Stimulated activated CD8-positive, alpha-beta memory T cell treated with anti-CD3 and anti-CD28 coated beads, Interleukin-7, amount 100 ng/mL, for 24 hours (primary cell): Measurements from ENCODE around the gene CHP1.
"Not testable (repeated sequence)": the region's sequence is repeated elsewhere in the genome, so short reads cannot be mapped to it uniquely, and the experiment has no call there.

Source experiments
- DNase-seq: peaks from one replicate; pipeline ENCODE4 v3.0.0-alpha.2; 2020; ENCODE audit warnings: low read depth

The CHP1 gene

GRCh38 chr15:41256577-41257038 is 25.5 kb downstream of the CHP1 start:
- DNase-seq: no peak

DNA sequence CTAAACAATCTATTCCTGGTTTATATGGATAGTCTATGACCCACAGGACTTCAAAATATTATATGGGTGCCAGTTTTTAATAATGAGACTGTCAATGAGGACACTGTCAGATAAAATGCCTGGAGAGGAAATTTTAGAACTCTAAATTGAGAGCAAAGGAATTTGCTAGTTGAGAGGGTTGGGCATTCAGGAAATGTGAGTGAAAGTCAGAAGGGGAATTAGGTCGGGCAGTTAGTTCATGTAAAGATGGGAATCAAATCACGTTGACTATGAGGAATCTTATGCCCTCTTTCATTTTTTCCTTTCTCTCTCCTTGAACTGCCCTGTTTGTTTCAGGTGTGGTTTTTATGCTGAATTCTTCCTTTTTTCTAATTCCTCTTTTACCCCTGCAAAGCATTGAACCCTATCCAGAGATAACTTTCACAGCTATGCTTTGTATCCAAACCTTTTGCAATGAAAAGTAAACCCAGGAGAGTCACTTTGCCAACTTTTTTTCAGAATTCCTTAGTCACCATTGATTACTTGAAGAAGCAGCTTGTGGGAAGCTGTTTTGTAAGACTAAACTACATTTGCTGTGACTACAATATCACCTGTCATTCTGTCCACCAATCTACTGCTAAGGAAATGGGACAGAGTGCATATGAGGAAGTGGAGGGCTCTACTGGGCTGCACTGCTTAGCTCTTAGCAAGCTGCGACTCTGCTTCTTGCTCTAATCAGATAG is 27.8 kb downstream of the CHP1 start:
- DNase-seq: no peak

DNA sequence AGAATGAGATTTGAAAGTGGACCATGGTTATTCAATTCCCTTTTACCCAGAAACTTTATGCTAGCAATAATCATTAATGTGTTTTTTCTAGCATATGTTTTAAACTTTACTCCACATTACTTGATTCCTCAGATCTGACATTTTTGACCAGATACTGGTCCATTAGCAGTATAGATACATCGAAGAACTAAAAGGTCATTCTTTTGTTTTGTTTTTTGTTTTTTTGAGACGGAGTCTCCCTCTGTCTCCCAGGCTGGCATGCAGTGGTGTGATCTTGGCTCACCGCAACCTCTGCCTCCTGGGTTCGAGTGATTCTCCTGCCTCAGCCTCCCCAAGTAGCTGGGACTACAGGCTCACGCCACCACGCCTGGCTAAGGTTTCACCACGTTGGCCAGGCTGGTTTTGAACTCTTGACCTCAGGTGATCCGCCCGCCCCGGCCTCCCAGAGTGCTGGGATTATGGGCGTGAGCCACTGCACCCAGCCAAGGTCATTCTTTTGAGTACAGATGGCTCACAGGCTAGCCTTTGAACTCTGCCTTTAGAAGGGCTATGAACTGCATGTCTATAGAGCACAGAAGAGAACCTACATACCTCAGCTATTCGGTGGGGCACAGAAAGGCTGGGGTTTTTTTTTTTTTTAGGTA is 28.6 kb downstream of the CHP1 start:
- DNase-seq: no peak

DNA sequence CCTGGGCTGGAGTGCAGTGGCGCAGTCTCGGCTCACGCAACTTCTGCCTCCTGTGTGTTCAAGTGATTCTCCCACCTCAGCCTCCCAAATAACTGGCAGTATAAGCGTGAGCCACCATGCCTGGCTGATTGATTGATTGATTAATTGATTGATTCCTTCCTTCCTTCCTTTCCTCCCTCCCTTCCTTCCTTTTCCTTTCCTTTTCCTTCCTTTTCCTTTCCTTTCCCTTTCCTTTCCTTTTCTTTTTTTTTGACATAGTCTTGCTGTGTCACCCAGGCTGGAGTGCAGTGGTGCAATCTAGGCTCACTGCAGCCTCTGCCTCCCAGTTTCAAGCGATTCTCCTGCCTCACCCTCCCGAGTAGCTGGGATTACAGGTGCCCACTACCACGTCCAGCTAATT is 29.9 kb downstream of the CHP1 start:
- not testable (repeated sequence) for DNase-seq

GRCh38 chr15:41262571-41262970 is 31.5 kb downstream of the CHP1 start:
- no peak for DNase-seq

GRCh38 chr15:41263891-41264351 is 32.9 kb downstream of the CHP1 start:
- DNase-seq: no peak

DNA sequence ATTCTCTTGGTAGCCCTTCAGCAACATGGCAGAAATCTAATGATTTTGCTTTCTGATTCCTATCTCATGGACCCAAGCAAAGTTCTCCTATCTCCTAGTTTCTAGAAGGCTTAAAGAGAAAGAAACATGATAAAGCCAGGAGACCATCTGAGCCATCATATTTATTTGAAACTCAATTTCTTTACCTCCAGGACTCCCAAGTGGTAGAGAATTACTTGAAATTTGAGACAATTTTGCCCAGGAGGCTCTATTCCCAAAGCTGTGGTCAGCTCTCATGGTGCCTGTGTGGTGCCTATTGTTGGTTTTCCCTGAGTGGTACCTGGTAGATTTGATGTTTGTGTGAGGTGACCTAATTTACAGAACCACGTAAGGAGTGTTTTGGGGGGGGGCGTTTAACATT is 38.8 kb downstream of the CHP1 start:
- no peak for DNase-seq

DNA sequence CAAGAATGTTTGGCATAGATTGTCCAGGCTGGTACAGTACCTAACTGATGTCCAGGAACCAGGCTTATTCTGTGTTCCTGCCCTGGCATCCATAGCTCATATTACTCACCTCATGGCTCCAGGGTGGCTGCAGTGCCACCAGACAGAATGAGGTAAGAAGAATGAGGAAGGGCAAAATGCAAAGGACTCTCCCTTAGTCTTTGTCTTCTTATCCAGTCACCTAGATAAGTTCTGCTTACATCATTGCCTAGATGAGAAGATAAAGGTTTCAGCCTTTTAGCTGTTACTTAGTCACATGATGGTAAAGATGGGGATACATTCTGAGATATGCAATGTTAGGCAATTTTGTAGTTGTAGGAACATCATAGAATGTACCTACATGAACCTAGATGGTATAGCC is 45.8 kb downstream of the CHP1 start:
- no peak for DNase-seq

GRCh38 chr15:41278319-41278718 is 47.3 kb downstream of the CHP1 start:
- DNase-seq: no peak

DNA sequence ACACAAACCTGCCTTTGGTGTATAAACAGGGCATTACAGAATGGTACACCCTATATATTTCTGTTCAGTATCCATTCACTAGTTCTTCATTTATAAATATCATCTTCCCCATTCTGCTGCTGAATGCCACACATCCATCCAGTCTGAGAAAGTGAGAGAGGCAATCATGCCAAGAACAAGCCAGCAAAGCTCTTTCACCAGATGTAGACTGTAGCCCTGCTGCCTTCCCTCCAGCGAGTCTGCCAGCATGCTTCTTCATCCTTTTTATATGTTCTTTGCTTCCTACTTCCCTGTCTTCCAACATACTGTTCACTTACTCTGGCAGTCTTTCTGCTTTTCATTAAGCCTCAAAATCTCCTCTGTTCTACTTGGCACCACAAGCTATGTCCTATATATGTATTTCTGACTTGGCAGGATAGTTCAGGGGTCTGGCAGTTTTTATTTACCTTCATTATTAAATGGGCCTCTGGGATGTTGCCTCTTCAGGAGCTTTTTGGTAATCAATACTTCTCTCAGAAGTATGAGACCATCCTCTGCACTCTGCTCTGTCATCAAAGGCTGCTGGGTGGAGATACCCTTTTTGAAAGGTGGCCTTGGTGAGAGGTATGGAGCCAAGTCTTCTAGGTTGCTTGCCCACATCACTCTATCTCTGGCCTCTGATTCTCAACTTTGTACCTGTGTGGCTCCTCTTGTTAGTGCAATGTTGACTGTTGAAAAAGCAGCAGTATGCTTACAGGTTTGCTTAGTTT is 48.6 kb downstream of the CHP1 start:
- DNase-seq: no peak

DNA sequence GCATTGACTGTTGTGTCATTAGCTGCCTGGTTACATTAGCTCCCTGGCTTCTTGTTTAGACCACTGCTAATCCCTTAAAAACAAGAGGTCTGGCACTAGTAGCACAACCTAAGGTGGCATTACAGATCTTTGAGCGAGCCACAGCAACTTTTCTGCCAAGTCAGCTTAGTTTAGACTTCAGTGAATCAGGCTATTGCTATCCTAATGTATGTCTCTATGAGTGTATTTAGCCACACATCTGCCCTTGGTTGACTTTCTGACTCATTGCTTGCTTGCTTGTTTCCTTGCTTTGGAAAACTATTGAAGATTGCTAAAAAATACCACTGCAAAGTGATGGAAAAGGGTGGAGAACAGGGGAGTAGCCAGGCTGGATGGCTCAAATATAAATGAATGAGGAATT is 50.2 kb downstream of the CHP1 start:
- no peak for DNase-seq

- not testable (repeated sequence) for DNase-seq
These were observed 51.4 kb downstream of the CHP1 start for GRCh38 chr15:41282436-41282835.

DNA sequence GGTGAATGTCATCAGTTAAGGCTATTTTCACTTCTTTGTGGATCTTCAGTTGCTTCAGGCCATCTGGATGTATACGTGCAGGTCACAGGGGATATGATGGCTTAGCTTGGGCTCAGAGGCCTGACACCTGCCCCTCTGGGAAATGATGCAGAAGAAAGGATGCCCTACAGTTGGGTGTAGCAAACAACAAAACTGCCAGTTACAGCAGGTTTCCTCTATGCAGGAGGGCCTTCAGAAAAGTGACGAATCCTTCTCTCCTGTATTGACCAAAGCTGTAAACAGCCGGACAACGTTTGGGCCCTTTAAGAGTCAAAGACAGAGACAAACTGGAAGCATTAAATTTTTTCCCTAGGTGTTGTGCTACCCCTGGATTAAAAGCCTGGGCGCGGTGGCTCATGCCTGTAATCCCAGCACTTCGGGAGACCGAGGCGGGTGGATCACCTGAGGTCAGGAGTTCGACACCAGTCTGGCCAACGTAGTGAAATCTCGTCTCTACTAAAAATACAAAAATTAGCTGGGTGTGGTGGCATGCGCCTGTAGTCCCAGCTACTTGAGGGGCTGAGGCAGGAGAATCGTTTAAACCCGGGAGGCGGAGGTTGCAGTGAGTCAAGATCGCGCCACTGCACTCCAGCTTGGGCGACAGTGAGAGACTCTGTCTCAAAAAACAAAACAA is 52.0 kb downstream of the CHP1 start:
- not testable (repeated sequence) for DNase-seq

GRCh38 chr15:41283653-41284426 is 52.8 kb downstream of the CHP1 start:
- DNase-seq: peak; percentile 93

DNA sequence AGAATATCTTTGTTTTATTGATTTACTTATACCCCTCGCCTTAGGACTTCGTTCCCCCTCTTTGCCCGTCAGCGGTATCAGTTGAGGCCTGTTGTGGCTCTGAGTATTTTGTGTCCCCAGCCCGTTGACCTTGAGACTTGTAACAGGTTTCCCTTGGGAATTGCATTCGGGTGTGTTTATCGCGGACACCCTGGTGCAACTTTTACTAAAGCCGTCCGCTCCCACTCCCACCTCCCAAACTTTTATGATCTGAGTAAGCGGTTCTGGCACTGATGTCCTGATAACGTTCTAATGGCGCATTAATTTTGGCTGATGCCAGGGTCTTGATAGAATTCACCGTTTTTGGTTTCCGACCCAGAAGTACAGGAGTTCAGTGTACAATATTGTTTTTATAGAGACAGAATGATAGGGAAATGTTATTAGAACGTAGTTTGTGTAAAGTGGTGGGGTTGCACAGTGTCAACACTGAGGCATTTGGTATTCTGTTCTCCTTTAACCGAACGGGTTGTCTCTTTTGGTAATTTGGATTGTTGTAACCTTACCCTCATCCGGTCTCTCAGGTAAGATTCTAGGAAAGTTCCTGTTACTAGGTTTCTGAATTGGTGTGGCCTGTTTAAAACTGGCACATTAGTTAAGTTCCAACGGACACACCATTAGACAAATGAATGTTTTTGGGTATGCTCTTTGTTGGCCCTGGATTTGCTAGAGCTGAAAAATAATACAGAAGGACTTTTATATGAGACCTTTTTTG is 53.5 kb downstream of the CHP1 start:
- no peak for DNase-seq

DNA sequence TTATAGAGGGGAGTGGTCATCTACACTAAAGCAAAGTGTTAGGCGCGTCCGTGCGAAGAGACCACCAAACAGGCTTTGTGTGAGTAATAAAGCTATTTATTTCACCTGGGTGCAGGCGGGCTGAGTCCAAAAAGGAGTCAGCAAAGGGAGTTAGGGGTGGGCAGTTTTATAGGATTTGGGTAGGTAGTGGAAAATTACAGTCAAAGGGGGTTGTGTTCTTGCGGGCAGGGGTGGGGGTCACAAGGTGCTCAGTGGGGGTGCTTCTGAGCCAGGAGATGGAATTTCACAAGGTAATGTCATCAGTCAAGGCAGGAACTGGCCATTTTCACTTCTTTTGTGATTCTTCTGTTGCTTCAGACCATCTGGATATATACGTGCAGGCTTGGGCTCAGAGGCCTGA is 54.2 kb downstream of the CHP1 start:
- DNase-seq: no peak

DNA sequence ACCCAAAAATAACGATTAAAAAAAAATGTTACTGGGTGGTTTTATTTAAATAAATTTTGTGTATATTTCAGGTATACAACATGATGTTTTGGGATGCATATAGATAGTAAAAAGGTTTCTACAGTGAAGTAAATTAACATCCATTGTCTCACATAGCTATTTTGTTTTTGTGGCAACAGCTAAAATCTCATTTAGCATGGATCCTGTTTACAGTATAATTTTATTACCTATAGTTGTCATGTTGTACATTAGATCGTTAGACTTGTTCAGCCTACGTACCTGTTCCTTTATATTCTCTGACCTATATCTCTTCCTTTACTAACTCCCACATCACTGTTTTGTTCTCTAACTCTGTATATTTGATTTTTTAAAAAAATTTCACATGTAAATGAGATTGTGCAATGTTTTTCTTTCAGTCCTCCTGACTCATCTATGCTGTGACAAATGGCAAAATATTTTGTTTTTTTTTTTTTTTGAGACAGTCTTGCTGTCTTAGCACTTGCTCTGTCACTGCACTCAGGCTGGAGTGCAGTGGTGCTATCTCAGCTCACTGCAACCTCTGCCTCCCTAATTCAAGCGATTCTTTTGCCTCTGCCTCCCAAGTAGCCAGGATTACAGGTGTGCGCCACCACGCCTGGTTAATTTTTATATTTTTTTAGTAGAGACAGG is 55.7 kb downstream of the CHP1 start:
- DNase-seq: no peak

DNA sequence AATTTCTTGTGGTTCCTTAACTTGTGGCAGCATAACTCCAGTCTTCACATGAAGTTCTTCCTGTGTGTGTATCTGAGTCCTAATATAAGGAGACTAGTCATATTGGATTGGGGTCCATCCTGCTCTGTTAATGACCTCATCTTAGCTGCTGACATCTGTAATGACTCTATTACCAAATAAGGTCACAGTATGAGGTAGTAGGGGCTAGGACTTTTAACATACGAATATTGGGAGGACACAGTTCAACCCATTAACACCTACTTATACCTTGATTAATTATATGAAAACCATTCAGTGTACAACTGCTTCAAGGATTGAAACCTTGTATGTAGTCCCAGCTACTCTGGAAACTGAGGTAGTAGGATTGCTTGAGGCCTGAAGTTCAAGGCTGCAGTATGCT is 57.4 kb downstream of the CHP1 start:
- no peak for DNase-seq

DNA sequence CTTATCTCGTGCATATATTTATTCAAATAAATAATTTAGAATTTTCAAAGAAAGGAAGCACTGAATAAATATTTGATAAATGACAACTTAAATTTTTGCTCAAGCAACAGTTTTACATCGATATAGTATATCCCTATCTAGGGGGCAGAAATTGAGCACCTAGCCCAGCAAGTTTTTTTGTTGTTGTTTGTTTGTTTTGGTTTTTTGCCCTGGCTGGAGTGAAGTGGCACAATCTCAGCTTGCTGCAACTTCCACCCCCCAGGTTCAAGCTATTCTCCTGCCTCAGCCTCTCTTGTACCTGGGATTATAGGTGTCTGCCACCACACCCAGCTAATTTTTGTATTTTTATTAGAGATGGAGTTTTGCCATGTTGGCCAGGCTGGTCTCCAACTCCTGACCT is 58.9 kb downstream of the CHP1 start:
- no peak for DNase-seq

GRCh38 chr15:41291065-41291631 is 60.1 kb downstream of the CHP1 start:
- DNase-seq: no peak
